SKM-1 (cell line): ENCODE results near the gene CRACDL.
A peak's percentile ranks its signal among the peaks of the same experiment; 100 is the strongest.
"Not testable (repeated sequence)": the region's sequence is repeated elsewhere in the genome, so short reads cannot be mapped to it uniquely, and the experiment has no call there.

Experiments
- DNase-seq: peaks from one replicate; lab custom pipeline; 2025; ENCODE audit not compliant: unreplicated experiment; lab: John Stamatoyannopoulos, UW

Gene CRACDL

DNA sequence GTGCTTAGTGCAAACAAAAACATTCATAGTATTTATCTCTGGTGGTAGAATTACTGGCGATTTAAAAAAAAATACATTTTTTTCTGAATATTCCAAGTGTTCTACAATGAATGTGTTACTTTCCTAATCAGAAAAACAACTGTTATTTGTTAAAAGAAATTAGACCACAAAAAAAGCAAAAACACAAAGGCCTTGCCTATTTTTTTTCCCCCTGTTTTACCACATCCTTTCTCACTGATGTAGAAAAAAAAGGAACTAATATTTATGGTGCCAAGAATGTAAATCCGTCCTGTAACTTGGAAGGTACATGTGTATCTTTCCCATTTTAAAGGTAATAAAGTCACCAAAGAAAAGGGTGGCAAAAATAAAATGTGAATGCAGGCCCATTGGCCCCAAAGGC is 176.7 kb downstream of the CRACDL start:
- DNase-seq: peak; percentile 31

DNA sequence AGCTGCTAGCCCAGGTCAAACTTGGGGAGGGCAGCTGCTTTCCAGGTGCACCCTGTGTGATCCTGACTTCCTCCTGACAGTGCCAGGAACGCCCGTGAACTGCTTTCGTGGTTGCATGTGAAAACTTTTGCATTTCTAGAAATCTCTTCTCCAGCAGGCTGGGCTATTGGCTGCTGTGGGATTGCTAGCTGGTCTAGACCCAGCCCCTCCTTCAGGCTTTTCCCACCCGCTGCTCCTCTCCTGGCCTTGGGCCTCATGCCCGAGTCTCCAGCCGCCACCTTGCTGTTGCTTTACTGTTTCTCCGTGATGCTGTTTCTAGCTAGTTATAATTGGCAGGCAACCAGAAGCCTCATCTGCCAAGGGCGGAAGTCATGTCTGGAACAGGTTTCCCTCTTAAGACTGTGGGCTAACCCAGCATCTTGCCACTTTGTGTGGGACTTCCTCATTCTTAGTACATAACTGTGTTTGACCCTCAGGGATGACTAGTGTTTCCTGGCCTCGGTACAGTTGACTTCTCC is 178.1 kb downstream of the CRACDL start:
- DNase-seq: peak; percentile 96

- DNase-seq: peak; percentile 38
Measured at GRCh38 chr2:98753801-98754200, 182.2 kb downstream of the CRACDL start.

DNA sequence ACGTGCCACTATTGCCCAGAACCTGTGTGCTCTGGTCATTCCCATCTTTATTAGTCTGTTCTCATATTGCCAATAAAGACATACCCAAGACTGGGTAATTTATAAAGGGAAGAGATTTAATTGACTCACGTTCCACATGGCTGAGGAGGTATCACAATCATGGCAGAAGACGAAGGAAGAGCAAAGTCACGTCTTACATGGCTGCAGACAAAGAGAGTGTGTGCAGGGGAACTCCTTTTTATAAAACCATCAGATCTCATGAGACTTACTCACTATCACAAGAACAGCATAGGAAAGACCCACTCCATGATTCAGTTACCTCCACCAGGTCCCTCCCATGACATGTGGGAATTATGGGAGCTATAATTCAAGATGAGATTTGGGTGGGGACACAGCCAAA is 183.3 kb downstream of the CRACDL start:
- not testable (repeated sequence) for DNase-seq

DNA sequence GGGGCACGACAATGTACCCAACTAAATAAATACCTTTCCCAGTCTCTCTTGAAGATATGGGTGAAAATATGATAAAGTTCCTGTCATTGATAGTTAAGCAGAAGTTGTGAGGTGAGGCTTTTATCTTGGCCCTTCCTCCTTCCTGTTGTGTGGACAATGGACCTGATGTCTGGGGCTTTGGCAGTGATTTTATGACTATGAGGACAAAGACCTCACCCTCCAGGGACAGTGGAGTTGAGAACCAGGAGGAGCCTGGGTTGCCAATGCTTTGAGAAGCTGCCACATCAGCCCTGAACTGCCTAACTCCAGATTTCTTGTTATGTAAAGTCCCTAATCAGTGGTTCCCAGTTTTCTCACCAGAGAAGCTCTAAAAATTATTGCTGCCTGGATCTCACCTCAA is 184.3 kb downstream of the CRACDL start:
- no peak for DNase-seq

DNA sequence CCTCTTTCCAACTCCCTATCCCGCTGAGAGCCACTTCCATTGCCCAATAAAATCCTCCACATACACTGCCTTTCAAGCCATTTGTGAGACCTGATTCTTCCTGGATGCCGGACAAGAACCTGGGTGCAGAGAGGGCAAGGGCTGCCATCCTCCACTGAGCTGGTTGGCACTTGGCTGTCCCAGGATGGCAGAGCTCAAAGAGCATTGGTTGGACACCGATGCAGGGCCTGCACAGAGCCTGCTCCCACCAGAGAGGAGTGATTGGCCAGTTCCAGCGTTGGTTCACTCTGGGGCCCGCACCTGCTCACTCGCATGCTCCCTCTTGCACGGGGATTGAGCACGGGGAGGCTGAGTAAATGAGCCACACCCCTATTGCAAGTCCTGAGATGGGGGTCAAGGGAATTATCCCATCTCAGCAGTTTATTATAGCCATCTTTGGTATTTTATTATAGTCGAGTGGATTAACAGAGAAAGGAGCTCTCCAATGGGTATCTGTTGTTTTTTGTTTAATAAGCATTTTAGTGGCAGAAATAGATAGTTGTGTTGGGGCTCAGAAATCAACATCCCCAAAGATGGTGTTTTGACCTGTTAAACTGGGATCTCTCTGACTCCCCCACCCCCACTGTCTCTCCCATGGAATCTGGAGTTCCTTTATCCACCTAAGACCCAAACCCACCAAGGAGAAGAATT is 185.3 kb downstream of the CRACDL start:
- no peak for DNase-seq

GRCh38 chr2:98749066-98749450 is 187.0 kb downstream of the CRACDL start:
- peak; percentile 85 for DNase-seq

- no peak for DNase-seq
Measured at GRCh38 chr2:98748292-98749065, 187.5 kb downstream of the CRACDL start.

- no peak for DNase-seq
Measured at GRCh38 chr2:98747888-98748287, 188.1 kb downstream of the CRACDL start.

DNA sequence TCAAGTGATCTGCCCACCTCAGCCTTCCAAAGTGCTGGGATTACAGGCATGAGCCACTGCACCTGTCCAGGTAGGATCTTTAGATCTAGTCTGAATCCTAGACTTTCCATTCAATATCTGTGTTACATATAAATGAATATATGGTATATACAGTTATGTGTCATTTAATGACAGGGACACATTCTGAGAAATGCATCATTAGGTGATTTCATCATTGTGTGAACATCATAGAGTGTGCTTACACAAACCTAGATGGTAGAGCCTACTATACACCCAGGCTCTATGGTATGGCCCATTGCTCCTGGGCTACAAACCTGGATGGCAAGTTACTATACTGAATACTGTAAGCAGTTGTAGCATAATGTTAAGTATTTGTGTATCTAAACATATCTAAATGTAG is 189.6 kb downstream of the CRACDL start:
- DNase-seq: no peak

- no peak for DNase-seq
Measured at GRCh38 chr2:98744595-98744994, 191.4 kb downstream of the CRACDL start.
